GM12873 (cell line): ENCODE results near the gene N4BP2L2.

Source experiments
- CTCF ChIP-seq: IDR thresholded peaks from 2 replicates; pipeline ENCODE4 v1.5.1; 2012; ENCODE audit warnings: low read depth, mild to moderate bottlenecking, moderate library complexity, low read length, control low read depth; ENCODE audit not compliant: insufficient read depth; ENCODE audit errors: missing control alignments

N4BP2L2 gene

GRCh38 chr13:32476892-32477291 is 61.7 kb downstream of the N4BP2L2 start:
- no peak for TF ChIP-seq CTCF

- no peak for TF ChIP-seq CTCF
Measured at GRCh38 chr13:32476021-32476731, 62.4 kb downstream of the N4BP2L2 start.

- no peak for TF ChIP-seq CTCF
Measured at GRCh38 chr13:32474999-32475792, 63.4 kb downstream of the N4BP2L2 start.

GRCh38 chr13:32473650-32474049 is 64.9 kb downstream of the N4BP2L2 start:
- no peak for TF ChIP-seq CTCF

GRCh38 chr13:32472194-32472621 is 66.4 kb downstream of the N4BP2L2 start:
- no peak for TF ChIP-seq CTCF

GRCh38 chr13:32471187-32471922 is 67.2 kb downstream of the N4BP2L2 start:
- TF ChIP-seq CTCF = no peak
